Measurements from ENCODE around the gene ERAL1.
"Not testable (repeated sequence)": the region's sequence is repeated elsewhere in the genome, so short reads cannot be mapped to it uniquely, and the experiment has no call there.

Gene ERAL1

DNA sequence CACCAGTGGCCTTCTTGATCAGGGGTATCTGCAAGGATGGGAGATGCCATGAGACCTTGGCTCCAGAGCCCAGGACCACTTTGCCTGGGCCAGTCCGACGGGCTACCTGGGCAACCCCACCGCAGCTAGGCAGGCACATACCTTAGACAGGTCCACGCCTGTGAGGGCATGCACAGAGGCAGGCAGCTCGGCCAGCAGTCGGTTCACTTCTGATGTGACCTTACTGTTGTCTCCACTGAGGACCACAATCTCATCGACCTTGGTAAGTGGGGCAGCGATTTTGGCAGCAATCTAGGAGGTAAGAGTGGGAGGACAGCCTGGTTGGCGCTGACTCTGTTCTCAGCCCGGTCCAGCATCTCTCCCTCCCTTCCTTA, 25.7 kb downstream of the ERAL1 start:
- no peak for DNase-seq

DNA sequence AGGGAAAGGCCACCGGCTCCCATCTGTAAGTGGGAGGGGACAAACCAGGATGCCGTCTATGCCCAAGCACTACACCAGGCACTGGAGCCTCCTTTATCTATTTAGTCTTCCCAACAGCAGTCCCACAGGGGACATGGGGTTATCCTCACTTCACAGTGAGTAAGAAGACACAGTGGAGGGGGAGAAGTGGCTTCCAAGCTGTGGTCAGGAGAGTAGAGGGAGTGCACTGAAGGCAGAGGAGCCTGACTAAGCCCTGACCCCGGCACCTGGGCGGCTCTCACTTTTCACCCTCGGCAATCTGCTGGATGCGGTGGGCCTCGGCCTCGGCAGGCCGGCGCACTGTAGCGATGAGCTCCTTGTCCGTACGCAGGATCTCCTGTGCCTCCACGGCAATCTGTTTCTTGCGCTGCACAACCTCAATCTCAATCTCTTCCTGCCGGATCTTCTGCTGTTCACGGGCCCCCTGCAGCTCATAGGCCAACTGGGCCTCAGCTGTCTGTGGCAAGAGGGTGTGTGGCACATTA, 26.8 kb downstream of the ERAL1 start:
- no peak for DNase-seq

DNA sequence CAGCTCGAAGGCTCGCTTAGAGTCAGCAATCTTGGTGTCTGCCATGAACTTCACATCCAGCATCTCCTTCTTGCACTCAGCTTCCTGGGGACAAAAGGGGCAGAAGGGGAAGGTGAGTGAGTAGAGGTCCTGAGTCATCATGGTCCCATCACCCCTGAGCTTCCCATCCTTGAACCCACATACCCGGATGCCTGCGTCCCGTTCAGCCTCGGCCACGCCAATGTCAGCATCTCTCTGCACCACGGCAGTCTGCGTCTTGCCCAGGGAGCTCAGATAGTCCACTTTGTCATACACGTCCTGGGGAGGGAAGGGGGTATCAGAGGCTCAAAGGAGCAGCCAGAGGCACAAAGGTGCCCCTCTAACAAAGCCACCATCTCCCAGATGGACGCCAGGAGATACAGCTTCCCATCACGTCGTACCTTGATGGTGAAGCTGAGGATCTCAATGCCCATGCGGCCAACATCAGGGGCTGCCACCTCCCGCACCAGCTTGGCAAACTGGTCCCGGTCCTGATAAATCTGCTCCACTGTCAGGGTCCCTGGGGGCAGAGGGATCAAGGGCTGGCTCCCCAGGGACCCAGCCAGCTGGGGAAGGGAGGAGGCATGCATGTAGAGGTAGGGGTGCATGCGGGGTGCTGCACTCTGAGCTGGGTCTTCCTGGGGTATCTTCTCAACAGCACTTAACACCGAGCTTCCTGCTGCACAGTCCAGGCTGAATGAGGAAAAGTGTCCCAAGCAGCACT, 27.5 kb downstream of the ERAL1 start:
- no peak for DNase-seq

DNA sequence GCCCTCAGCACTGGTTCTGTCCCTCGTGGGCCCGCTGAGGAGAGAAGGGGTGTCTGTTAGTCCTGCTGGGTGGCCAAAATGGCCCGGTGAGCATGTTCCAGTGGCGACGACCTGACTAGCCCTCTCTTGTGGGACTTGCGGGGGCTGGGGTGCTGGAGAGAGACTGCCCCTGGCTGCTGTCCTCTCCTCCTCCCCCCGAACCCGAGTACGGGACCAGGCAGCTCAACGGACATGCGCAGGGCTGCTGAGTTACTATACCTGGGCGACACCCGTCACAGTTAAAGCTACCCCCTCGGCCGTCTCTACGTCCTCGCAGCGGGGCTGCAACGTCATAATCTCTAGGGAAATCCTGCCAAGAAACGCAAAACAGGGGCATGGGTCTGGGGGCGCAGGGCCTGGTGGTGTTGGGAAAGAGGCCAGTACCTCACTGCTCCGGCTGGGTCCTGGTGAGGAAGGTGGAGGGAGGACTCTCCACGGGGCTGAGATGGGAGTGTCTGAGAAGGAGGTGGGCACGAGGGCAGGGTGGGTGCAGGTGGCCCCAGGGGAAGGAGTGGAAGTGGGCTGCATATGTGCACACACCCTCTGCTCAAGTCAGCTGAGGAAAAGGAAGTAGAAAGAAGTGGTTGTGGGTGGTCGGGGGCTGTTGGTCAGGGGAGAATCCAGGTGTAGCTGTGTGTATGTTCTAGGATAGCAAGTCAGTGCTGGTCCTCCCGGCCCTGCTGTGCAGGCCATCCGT, 29.3 kb downstream of the ERAL1 start:
- DNase-seq = no peak

DNA sequence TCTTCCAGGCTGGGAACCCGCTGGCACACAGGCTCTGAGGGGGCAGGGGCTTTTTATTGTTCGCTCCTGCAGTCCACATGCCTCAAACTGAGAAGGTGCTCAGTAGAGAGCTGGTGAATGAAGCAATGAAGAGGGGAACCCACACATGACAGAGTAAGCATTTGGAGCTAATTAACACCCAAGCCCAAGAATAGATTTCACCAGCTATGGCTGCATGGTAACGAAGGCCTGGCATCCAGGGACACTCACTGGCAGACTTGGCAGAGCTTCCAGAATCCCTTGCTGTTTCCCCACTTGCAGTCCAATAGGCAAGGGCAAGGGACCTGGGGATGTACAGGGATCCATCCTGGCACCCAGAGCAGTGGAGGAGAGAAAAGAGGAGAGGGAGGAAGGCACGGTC, 30.5 kb downstream of the ERAL1 start:
- DNase-seq = no peak

DNA sequence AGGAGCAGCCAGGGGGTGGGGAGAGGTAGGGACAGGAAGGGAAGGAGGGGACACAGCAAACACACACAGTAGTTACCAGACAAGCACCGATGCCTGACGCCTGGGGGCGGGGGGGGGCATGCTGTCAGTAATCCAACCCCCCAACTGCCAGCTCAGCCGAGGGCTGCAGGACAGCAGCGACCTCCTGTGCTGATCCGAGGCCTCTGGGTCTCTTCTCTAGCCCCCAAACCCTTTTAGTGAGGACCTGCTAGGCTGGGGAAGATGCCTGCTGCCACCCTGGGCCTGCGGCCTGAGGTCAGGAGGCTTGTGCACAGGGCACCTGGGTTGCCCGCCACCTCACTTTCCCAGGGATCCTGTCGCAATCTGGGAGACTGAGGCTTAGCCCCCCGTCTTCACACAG, 31.1 kb downstream of the ERAL1 start:
- DNase-seq = no peak

DNA sequence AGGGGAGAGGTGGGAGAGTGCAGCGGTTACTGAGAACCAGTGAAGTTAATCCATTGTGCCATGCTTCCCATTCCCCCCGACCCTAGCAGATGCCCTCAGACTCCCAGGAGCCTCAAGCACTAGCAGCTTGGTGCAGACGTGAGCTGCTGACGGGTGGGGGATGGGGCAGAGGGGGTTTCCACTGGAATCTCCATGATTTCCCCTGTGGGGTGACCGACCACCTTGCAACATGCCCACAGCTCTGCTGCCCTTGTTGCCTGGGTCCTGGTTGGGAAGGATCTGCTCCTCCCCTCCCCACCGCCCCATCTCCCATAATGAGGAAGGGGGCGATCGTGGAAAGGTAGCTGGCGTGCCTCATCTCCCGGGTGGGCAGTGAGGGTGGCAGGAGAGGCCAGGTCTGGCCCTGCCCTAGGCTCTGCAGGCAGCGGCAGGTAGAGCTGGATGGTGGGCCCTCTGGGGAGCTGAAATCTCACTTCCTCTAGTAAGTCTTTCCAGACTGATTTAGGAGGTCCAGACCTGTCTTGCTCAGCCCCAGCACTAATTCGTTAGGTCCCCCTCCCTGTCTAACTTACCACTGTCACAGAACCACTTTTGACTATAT, 33.2 kb downstream of the ERAL1 start:
- no peak for DNase-seq

DNA sequence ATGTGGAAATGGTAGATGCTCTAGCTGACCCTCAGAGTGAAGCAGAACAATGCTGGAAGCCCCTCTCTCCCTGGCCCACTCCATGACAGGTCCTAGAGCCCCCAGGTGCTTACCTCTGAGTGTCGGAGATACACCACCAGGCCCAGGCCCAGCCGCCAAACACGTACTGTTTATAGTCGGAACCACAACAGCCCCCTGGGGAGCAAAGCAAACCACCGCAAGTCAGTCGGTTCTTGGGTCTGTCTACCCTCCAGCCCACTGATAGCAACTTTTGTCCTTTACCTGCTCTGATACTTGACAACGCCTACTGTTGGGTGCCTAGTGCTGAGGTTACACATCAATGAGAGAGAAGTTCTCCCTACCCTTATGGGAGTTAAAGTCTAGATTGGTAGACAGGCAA, 34.0 kb downstream of the ERAL1 start:
- DNase-seq = no peak

DNA sequence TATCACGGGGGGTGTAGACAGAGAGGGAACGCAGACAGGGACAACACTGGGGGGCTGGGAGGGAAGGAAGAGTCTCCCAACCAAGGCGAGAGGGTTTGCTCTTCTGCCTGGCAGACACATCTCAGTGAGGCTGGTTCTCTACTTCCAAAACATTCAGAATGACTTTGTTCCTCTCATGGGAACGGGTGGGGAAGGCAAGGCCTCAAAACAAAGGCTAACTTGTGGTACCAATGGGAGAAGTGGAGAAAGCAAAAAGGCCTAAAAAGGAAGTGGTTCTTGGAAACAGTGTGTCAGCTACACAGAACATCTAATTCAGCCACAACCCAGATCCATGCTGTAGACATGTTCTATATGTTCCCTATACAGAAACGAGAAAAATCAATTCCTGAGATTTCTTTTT, 35.2 kb downstream of the ERAL1 start:
- DNase-seq = no peak

DNA sequence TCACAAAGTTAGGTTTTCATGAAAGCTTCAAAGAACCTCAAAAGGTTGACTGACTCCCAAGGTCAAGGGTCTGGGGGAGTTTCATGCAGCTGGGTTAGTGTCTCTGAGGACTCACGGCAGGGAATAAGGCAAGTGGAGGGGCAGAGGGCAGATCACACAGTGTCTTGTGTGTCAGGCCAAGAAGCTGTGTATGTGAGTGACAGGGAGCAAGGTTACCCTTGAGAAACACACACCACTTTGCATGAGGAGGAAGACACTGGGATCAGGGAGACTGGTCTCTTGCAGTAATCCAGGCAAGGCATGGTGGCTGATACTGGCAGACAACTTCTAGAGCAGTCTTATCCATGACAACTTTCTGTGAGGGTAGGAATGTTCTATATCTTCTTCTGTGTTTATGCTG, 36.4 kb downstream of the ERAL1 start:
- no peak for DNase-seq

DNA sequence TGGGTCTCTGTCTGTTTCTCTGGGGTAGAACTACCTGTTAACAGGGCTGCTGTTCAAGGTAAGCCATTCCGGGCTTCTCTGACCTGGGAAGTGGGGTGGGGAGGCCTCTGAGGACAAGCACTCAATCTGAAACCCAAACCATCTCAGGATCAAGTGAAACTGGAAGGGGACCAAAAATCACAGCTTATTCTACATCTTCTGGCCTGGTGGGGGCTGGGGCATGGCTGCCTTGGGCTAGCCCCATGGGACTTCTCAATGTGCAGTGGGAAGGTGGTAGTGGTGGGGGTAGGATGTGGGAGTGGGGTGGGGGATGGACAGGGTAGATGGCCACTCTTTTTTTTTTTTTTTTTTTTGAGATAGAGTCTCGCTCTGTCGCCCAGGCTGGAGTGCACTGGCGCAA, 37.2 kb downstream of the ERAL1 start:
- DNase-seq = no peak

DNA sequence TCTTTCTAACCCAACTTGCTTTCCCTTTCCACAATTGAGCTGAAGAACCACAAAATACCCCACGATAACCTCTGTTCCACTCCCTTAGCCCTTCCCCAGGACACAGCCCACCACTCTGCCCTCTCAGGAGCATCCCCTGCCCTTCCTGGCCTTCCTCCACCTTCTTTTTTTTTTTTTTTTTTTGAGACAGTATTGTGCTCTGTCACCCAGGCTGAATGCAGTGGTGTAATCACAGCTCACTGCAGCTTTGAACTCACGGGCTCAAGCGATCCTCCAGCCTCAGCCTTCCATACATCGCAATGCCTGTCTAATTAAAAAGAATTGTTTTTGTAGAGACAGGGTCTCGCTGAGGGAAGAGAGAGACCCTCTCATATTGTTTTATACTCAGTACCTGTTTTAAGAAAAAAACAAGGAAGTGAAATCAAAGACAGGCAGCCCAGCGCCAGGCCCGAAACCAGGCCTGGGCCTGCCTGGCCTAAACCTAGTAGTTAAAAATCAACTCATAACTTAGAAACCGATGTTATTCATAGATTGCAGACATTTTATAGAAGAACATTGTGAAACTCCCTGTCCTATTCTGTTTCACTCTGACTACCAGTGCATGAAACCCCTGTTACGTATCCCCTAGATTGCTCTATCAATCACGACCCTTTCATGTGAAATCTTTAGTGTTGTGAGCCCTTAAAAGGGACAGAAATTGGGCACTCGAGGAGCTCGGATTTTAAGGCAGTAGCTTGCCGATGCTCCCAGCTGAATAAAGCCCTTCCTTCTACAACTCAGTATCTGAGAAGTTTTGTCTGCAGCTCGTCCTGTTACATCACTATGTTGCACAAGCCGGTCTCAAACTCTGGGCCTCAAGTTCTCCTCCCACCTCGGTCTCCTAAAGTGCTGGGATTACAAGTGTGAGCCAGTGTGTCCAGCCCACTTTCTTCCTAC, 38.7 kb downstream of the ERAL1 start:
- not testable (repeated sequence) for DNase-seq

DNA sequence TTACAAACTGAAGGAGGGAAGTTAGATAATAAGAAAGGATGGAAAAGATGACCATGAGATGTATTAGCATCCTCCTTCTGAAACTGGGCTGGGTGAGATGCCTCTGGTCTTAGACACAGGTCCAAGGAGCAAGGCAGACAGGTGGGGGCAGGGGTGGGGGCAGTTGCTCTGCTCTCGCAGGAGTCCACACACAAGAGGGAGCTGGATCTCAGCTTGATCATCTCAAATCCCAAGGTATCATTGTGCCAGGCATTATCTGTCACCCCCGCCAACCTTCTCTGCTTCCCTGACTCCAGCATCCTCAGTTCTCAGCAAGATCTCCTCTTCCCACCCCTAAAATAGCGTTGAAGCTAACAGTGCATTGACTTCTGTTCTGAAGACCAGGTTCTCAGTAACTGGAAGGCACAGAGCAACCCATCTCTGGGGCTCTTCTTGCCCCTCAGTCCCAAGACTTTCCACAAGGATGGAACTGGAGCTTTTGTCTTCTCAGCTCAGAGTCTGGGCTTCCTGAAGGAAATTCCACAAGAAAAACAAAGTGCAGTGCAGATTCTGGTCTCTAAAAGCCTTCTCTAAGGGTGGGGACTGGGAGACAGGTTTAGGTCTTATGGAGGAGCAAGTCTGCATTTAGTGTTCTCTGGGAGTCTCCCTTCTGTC, 41.1 kb downstream of the ERAL1 start:
- no peak for DNase-seq

DNA sequence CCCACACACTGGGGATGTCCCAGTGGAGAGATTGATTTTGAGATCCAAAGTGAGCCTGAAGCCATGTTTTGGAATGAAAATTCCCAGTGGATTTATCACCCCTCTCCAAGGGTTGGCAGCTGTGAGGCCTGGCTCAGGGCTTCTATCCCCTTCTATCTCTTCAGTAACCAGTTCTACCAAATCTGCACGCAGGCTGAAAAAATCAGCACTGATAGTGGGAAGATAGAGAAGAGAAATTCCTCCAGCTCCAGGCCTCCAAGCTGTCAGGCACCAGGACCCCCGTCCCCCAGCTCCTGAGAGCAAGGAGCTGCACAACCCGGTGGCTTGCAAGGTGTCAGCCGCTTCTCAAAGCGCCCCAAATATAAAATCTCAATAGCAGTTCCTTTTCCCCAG, 41.7 kb downstream of the ERAL1 start:
- DNase-seq = no peak

DNA sequence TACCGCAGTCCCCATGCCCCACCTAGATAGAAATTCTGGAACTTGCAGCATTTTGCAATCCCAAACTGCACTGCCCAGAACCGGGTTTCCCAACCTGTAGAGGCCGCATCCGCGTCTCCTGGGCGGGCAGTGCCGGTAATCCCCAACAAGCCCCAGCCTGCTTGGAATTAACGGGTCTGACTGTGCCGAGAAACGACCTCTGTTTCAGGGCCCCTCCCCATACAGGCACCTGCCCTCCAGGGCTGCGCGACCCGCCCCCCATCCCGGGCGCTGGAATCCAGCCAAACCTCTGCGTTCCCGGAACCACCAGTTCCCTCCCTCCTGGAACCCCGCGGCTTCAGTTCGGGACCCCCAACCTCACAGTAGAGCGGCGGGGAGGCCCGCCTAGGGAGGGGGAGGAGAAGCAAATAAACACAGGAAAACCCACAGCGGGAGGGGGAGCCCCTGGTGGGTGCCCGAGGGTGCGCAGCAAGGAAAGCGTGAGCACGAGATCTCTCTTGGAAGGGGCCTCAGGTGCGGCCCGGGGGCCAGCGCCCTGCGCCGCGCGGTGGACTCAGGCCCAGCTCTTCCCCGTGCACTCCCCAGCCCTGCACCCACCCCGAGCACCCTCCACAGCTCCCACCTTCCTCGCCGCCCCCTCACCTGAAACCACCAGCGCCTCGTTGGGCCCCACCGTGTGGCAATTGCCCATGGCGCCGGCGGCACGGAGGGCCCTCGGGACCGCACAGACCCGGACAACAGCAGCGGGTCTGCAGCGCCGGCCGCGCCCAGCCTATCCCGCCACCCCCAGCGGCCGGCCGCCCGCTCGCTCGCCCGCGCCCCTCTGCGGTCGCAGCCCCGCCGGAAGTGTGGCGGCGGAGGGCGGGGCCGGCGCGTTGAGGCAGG, 42.3 kb downstream of the ERAL1 start, which contains the start of gene FLOT2:
Gene FLOT2 (minus strand): TSS at position 850 of the 885 bp plus-strand sequence. CDS start 159 bp downstream, at position 691.
- DNase-seq = peak; percentile 50

DNA sequence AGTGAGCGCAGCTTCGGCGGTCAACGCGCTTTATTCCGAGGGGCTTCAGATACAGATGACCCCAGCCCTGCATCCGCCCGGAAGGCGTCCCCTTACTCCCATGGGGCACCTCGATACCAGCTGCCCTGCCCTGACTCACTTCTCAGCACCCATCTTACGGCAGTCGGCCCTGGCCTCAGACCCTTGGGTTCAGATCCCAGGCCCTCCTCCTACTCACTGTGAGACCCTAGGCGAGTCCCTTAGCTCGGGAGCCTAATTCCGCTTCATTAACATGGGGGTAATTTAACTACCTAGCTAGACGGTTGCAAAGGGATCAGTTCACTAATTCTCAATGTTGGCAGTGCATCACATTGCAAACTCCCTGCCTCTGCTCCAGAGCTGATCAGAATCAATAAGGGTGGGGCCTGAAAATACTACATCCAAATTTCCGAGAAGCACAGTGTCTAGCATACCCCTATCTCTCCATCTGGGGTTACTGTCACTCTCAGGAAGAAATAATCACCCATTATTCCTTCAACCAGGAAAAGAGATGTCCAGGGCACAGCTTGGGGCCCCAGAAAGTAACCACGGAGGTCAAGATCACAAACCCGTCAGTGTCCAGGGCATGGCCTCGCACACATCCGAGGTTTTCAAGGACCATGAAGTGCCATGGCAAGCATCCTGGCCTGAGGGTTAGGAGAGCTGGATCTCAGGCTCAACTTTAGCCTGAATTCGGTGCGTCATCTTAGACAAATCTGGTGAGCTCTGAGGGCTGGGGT, 43.1 kb downstream of the ERAL1 start:
- DNase-seq = no peak

DNA sequence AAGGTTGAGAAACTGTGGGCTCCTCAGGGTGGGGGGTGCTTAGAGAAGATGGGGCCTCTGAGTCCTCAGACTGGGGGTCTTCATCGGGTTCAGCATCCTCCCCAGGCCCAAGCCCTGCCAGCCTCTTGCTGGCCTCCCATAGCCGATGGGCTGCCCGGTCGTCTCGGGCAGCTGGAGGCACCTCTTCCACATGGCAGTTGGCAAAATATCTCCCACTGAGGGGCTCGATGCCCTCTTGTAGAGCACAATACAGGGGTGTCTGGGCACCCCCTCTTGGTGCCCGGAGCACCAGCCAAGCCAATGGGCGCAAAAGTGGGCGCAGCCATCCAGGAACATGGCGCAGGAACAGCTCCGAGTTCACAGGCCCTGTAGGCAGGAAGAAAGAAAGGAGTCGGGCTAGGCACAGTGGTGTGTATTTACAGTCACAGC, 43.7 kb downstream of the ERAL1 start:
- no peak for DNase-seq

DNA sequence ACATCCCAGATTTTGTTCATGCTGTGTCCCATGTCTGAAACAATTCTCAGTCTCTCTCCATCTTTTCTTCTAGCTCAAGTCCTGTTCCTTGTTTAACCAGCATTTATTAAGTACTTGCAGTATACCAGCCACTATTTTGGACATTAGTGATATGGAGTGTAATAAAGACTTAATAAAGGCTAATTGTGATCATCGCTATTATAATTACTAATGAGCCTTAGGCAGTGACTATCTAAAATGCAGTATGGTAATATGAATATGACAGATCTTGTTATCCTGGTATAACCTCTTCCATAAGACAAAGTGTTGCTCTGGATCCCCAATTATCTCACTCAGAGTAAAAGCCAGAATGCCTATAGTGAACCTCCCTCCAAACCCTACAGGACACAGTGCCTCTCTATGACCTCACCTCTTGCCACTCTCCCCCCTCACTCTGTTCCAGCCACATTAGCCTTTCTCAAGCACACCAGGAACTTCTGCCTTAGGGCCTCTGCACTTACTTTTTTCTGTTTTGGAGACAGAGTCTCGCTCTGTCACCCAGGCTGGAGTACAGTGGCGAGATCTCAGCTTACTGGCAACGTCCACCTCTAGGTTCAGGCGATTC, 44.5 kb downstream of the ERAL1 start:
- no peak for DNase-seq

DNA sequence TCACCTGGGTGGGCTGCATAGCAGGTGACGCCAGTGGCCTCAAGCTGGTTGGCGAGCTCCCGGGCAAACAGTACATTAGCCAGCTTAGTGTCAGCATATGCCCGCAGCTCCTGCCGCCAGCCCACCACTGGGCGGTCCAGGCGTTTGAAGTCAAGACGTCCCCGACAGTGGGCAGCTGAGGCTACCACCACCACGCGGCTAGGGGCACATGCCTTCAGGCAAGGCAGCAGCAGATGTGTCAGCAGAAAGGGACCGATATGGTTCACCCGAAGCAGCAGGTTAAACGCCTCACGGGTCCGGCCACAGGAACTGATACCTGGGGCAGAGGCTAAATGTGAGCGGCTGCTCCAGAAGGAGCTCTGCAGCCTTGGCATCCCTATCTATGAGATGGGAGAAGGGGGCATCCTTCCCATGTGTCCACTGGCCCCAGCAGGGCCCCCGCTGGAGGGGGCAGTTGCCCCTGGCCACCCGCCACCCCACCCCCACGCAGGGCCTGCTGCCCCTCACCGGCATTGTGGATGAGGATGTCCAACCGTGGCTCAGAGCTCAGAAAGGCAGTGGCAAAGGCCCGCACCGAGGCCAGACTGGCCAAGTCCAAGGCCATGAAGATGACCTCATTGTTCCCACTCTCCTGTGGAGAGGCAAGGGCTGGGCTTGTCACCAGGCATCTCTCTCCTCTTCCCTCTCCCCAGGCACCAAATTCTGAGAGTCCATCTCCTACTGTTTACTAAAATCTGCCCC, 46.3 kb downstream of the ERAL1 start:
- DNase-seq = no peak
